ENCODE results near the gene RAPGEF4.

GRCh38 chr2:173028671-173029070 lies 293.0 kb downstream of the RAPGEF4 start:
- TF ChIP-seq CTCF (IDR thresholded peaks at IDR 0.05; ENCODE audit: control extremely low read depth in 1 of 3, insufficient read depth in 1 of 3, low read depth in 1 of 3, low read length in 3 of 3) (no peak), EZH2 (IDR thresholded peaks at IDR 0.05; ENCODE audit: low read depth, low read length, severe bottlenecking) (no peak), SIX5 (IDR thresholded peaks at IDR 0.05; ENCODE audit: low read depth, low read length) (no peak), POLR2A (IDR thresholded peaks at IDR 0.05; ENCODE audit: control extremely low read depth in 1 of 2, low read depth in 2 of 2, low read length in 2 of 2) (no peak), POLR2AphosphoS5 (IDR thresholded peaks at IDR 0.05; ENCODE audit: low read depth, low read length) (no peak), SIN3A (conservative IDR thresholded peaks at IDR 0.05 in 1 of 2, IDR thresholded peaks at IDR 0.05 in 1 of 2; ENCODE audit: low read depth in 1 of 2, low read length in 2 of 2) (no peak), RXRA (IDR thresholded peaks at IDR 0.05; ENCODE audit: insufficient read depth, low read depth, low read length) (no peak), KDM1A (IDR thresholded peaks at IDR 0.05; ENCODE audit: borderline replicate concordance, low read length) (no peak), USF2 (IDR thresholded peaks at IDR 0.05; ENCODE audit: low read length) (no peak), MAFK (IDR thresholded peaks at IDR 0.05; ENCODE audit: low read depth, low read length) (no peak)
- TF ChIP-seq, protein P1, sequence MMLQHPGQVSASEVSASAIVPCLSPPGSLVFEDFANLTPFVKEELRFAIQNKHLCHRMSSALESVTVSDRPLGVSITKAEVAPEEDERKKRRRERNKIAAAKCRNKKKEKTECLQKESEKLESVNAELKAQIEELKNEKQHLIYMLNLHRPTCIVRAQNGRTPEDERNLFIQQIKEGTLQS (IDR thresholded peaks at IDR 0.05; ENCODE audit: insufficient read depth, low read depth, low read length): no peak

All from H1 (cell line).